HG03103 (cell line): ENCODE measurements around the gene COPE.
"Not testable (repeated sequence)": the region's sequence is repeated elsewhere in the genome, so short reads cannot be mapped to it uniquely, and the experiment has no call there.

Source experiments
- ATAC-seq: cut with Tn5 transposase; IDR thresholded peaks from one replicate; pipeline ENCODE4 v1.9.1; 2021; ENCODE audit warnings: low read depth; ENCODE audit not compliant: unreplicated experiment

The COPE gene

GRCh38 chr19:18919086-18919899 is at the start of gene COPE, which contains the start of gene DDX49:
Gene COPE, minus strand, starts transcription at chr19:18919387. Its CDS starts 39 bp downstream, at chr19:18919348.
Gene DDX49, plus strand, starts transcription at chr19:18919715. Its CDS starts 27 bp downstream, at chr19:18919742.
- ATAC-seq: peak; percentile 80

GRCh38 chr19:18967358-18968146 is 48.4 kb upstream of the COPE start:
- no peak for ATAC-seq

- ATAC-seq: no peak
Observed at GRCh38 chr19:18966307-18966706, 47.1 kb upstream of the COPE start.

- ATAC-seq: no peak
Observed at GRCh38 chr19:18964121-18964520, 44.9 kb upstream of the COPE start.

GRCh38 chr19:18961767-18962620 is 42.8 kb upstream of the COPE start:
- no peak for ATAC-seq

GRCh38 chr19:18960370-18960769 is 41.2 kb upstream of the COPE start:
- no peak for ATAC-seq

- no peak for ATAC-seq
Observed at GRCh38 chr19:18955042-18955441, 35.9 kb upstream of the COPE start.

GRCh38 chr19:18954094-18954493 is 34.9 kb upstream of the COPE start:
- ATAC-seq: no peak

- ATAC-seq: not testable (repeated sequence)
Observed at GRCh38 chr19:18952364-18953003, 33.3 kb upstream of the COPE start.

- ATAC-seq: no peak
Observed at GRCh38 chr19:18951721-18952281, 32.6 kb upstream of the COPE start.

GRCh38 chr19:18949858-18950257 is 30.7 kb upstream of the COPE start:
- no peak for ATAC-seq

GRCh38 chr19:18948976-18949356 is 29.8 kb upstream of the COPE start:
- ATAC-seq: no peak

- ATAC-seq: no peak
Observed at GRCh38 chr19:18948075-18948975, 29.1 kb upstream of the COPE start.

- no peak for ATAC-seq
Observed at GRCh38 chr19:18946918-18947317, 27.7 kb upstream of the COPE start.

- no peak for ATAC-seq
Observed at GRCh38 chr19:18946335-18946734, 27.1 kb upstream of the COPE start.

- no peak for ATAC-seq
Observed at GRCh38 chr19:18945297-18945696, 26.1 kb upstream of the COPE start.

- ATAC-seq: no peak
Observed at GRCh38 chr19:18943465-18943864, 24.3 kb upstream of the COPE start.

- no peak for ATAC-seq
Observed at GRCh38 chr19:18942692-18943091, 23.5 kb upstream of the COPE start.
